ENCODE data around the gene SH3BGR. TPM values are rescaled to one million over a fixed set of nuclear protein-coding genes. Genes with fewer than 3 reads are reported as not detected.

SH3BGR gene
- total RNA-seq, 1 donor from 2014 or later = 9.9 TPM

DNA sequence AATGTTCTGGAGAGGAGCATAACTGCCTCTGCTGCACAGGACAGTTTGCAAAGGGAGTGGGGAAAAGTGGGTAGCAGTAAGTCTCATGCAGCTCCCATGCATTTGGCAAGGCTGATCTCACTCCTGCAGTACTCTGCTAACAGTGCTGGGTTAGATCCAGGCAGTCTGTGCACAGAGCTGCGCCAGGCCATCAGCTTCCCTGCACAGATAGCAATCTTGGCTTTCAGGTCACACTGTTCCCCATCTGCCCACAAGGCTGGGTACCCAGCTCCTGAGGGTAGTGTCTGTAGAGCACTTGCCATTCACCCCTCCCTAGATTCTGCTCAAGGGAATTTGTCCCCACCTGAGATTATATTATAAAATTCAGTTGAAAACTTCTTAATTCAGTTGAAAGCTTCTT lies 72.1 kb downstream of the SH3BGR start:
- no peak overlapping the region for H2AFZ ChIP-seq (ENCODE audit: low read depth, low read length)
- Mint-ChIP-seq H3K27me3 (ENCODE audit: low read depth, unreplicated experiment) (peaks cover 13% of the 10 kb centered on the region), H3K4me3 (ENCODE audit: unreplicated experiment) (no peak overlapping the region), H3K36me3 (ENCODE audit: low read depth, unreplicated experiment) (peaks cover 3% of the 10 kb centered on the region), H3K9me3 (ENCODE audit: unreplicated experiment) (peaks cover 4% of the 10 kb centered on the region), H3K27ac (ENCODE audit: unreplicated experiment) (no peak overlapping the region), H3K4me1 (ENCODE audit: low read depth, unreplicated experiment) (peaks cover 3% of the 10 kb centered on the region)
- no peak overlapping the region for H3K4me2 ChIP-seq (ENCODE audit: low read length)
- H3K79me2 ChIP-seq (ENCODE audit: insufficient read depth, low read length) = no peaks in the 10 kb centered on the region
- no peaks in the 10 kb centered on the region for H3K27me3 ChIP-seq (ENCODE audit: insufficient read depth, low read length)
- no peaks in the 10 kb centered on the region for H4K20me1 ChIP-seq (ENCODE audit: insufficient read depth, low read length)
- FAIRE-seq (no peak), DNase-seq (ENCODE audit: low read depth) (no peak)
- no peak for TF ChIP-seq EZH2 (IDR thresholded peaks at IDR 0.05; ENCODE audit: insufficient read depth, low read length)
- TF ChIP-seq, protein P1, sequence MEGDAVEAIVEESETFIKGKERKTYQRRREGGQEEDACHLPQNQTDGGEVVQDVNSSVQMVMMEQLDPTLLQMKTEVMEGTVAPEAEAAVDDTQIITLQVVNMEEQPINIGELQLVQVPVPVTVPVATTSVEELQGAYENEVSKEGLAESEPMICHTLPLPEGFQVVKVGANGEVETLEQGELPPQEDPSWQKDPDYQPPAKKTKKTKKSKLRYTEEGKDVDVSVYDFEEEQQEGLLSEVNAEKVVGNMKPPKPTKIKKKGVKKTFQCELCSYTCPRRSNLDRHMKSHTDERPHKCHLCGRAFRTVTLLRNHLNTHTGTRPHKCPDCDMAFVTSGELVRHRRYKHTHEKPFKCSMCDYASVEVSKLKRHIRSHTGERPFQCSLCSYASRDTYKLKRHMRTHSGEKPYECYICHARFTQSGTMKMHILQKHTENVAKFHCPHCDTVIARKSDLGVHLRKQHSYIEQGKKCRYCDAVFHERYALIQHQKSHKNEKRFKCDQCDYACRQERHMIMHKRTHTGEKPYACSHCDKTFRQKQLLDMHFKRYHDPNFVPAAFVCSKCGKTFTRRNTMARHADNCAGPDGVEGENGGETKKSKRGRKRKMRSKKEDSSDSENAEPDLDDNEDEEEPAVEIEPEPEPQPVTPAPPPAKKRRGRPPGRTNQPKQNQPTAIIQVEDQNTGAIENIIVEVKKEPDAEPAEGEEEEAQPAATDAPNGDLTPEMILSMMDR (IDR thresholded peaks at IDR 0.05; ENCODE audit: insufficient read depth, low read depth, low read length) = no peak
- no peaks in the 10 kb centered on the region for H3K9me3 ChIP-seq (ENCODE audit: insufficient read depth, low read depth, low read length)
- H3K9ac ChIP-seq (ENCODE audit: low read length) = no peak overlapping the region
- H3K27ac ChIP-seq (ENCODE audit: low read depth, low read length) = no peak overlapping the region
- H3K4me1 ChIP-seq (ENCODE audit: insufficient read depth, low read length) = no peaks in the 10 kb centered on the region
- no peaks in the 10 kb centered on the region for H3K36me3 ChIP-seq (ENCODE audit: insufficient read depth, low read length)
- H3K4me3 ChIP-seq (ENCODE audit: insufficient read depth, low read depth, low read length) = no peak overlapping the region

DNA sequence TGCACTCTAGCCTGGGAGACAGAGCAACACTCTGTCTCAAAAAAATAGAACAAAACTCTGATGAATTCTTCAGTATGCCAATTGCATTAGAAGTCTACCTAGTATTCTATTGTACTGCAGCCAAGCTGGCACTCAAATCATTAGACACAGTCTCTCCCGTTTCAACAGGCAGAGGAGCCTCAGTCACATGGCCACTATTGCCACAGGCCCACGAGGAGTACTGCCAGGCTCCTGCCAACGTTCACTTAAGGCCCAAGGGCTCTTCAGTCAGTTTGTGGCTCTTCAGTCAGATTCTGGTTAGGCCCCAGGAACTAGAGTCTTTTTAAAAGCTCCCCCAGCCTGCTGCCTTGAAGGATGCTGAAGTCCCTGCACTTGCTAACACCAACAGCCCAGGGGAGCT lies 73.4 kb downstream of the SH3BGR start:
- Histone ChIP-seq H4K20me1 (ENCODE audit: insufficient read depth, low read length) (no peaks in the 10 kb centered on the region), H3K4me2 (ENCODE audit: low read length) (no peak overlapping the region), H3K27me3 (ENCODE audit: insufficient read depth, low read length) (no peaks in the 10 kb centered on the region), H3K4me3 (ENCODE audit: insufficient read depth, low read depth, low read length) (no peak overlapping the region), H2AFZ (ENCODE audit: low read depth, low read length) (no peak overlapping the region), H3K9me3 (ENCODE audit: insufficient read depth, low read depth, low read length) (no peaks in the 10 kb centered on the region), H3K79me2 (ENCODE audit: insufficient read depth, low read length) (no peaks in the 10 kb centered on the region), H3K27ac (ENCODE audit: low read depth, low read length) (no peak overlapping the region), H3K36me3 (ENCODE audit: insufficient read depth, low read length) (no peaks in the 10 kb centered on the region), H3K9ac (ENCODE audit: low read length) (no peak overlapping the region), H3K4me1 (ENCODE audit: insufficient read depth, low read length) (no peaks in the 10 kb centered on the region)
- DNase-seq (ENCODE audit: low read depth) = no peak
- Mint-ChIP-seq H3K36me3 (ENCODE audit: low read depth, unreplicated experiment) (peaks cover 3% of the 10 kb centered on the region), H3K4me3 (ENCODE audit: unreplicated experiment) (no peak overlapping the region), H3K4me1 (ENCODE audit: low read depth, unreplicated experiment) (peaks cover 3% of the 10 kb centered on the region), H3K27me3 (ENCODE audit: low read depth, unreplicated experiment) (peaks cover 18% of the 10 kb centered on the region), H3K27ac (ENCODE audit: unreplicated experiment) (no peak overlapping the region), H3K9me3 (ENCODE audit: unreplicated experiment) (peaks cover 4% of the 10 kb centered on the region)
- FAIRE-seq = no peak
- no peak for TF ChIP-seq EZH2 (IDR thresholded peaks at IDR 0.05; ENCODE audit: insufficient read depth, low read length)
- TF ChIP-seq, protein P1 (IDR thresholded peaks at IDR 0.05; ENCODE audit: insufficient read depth, low read depth, low read length) = no peak

DNA sequence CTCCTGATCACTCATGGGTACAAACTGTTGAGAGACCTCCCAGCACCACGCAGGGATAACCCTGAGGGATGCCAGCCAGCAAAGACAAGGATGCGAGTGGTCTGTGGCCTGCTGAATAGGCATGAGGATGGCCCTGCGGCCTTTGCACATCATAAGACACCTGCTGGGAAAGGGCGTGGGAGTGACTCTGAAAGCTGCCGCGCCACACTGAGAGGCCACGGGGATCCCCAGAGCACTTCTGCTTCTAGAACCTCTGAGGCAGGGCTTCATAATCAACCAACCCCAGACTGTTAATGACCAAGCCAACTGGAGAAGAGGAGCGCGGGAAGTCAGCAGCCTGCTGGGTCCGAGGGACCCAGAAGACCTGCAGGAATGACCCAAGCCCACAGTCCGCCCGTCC lies 73.8 kb downstream of the SH3BGR start:
- no peak for TF ChIP-seq EZH2 (IDR thresholded peaks at IDR 0.05; ENCODE audit: insufficient read depth, low read length)
- TF ChIP-seq, protein P1 (IDR thresholded peaks at IDR 0.05; ENCODE audit: insufficient read depth, low read depth, low read length) = no peak
- Mint-ChIP-seq H3K27me3 (ENCODE audit: low read depth, unreplicated experiment) (peaks cover 18% of the 10 kb centered on the region), H3K4me1 (ENCODE audit: low read depth, unreplicated experiment) (peaks cover 3% of the 10 kb centered on the region), H3K27ac (ENCODE audit: unreplicated experiment) (no peak overlapping the region), H3K36me3 (ENCODE audit: low read depth, unreplicated experiment) (peaks cover 3% of the 10 kb centered on the region), H3K4me3 (ENCODE audit: unreplicated experiment) (no peak overlapping the region), H3K9me3 (ENCODE audit: unreplicated experiment) (peaks cover 4% of the 10 kb centered on the region)
- Histone ChIP-seq H3K9ac (ENCODE audit: low read length) (no peak overlapping the region), H4K20me1 (ENCODE audit: insufficient read depth, low read length) (no peaks in the 10 kb centered on the region), H3K4me2 (ENCODE audit: low read length) (no peak overlapping the region), H3K4me1 (ENCODE audit: insufficient read depth, low read length) (no peaks in the 10 kb centered on the region), H3K36me3 (ENCODE audit: insufficient read depth, low read length) (no peaks in the 10 kb centered on the region), H3K27me3 (ENCODE audit: insufficient read depth, low read length) (no peaks in the 10 kb centered on the region), H3K79me2 (ENCODE audit: insufficient read depth, low read length) (no peaks in the 10 kb centered on the region), H3K27ac (ENCODE audit: low read depth, low read length) (no peak overlapping the region), H3K9me3 (ENCODE audit: insufficient read depth, low read depth, low read length) (no peaks in the 10 kb centered on the region), H3K4me3 (ENCODE audit: insufficient read depth, low read depth, low read length) (no peak overlapping the region), H2AFZ (ENCODE audit: low read depth, low read length) (no peak overlapping the region)
- no peak for DNase-seq (ENCODE audit: low read depth)
- FAIRE-seq = no peak
